Measurements from ENCODE around the gene COQ5. TPM values are rescaled to one million over a fixed set of nuclear protein-coding genes. Genes with fewer than 3 reads are reported as not detected.

The COQ5 gene
- polyA plus RNA-seq, 4 donors: 34.8 to 70.0 (median 64.7) TPM

- DNase-seq (ENCODE audit: low read depth in 4 of 4, low spot score in 3 of 4): no peak
Observed at GRCh38 chr12:120460157-120460556, 68.8 kb downstream of the COQ5 start.

DNA sequence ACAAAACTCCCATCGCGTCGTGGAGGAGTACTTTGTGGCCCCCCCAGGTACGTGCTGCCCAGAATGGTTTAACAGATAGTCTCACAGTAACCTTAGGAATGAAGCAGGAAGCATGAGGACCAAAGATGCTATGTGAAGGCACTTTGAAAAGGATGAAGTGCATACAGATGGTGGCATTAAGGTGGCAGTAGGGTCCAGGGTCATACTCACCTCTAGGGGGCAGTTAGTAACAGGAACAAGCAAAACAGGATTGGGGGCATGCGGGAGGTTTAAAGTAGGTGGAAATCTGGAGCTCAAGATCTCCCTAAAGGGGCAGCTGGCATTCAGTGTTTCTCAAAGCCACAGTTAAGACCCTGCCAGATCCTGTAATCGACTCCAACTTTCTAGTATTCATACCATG is 71.8 kb downstream of the COQ5 start:
- DNase-seq (ENCODE audit: low read depth in 4 of 4, low spot score in 3 of 4): no peak

GRCh38 chr12:120455302-120455701 is 73.7 kb downstream of the COQ5 start:
- no peak for DNase-seq (ENCODE audit: low read depth in 4 of 4, low spot score in 3 of 4)

DNA sequence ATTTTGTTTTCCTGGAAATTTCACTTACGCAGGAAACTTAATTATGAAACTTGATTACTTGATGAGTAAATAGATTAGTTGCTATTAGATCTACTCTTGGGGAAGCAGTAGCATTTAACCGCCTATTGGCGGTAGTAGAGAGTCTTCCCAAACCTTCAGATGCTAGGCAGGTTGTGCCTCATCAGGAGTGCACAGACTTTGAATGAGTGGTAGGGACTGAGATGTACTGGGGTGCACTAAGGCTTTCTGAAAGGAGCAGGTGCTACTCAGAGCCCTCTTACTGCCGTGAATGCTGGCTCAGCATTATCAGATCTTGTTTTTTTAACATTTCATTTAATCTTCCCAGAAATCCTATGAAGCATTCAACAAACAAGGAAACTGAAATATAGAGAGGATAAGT is 75.0 kb downstream of the COQ5 start:
- no peak for DNase-seq (ENCODE audit: low read depth in 4 of 4, low spot score in 3 of 4)

Other genes with a start within 250 kb of the COQ5 start
- gene RNU4-2, start 237.3 kb downstream of the COQ5 start, polyA plus RNA-seq (ENCODE audit: insufficient read length in 4 of 4): not detected
- gene RNU4-1, start 235.9 kb downstream of the COQ5 start, polyA plus RNA-seq (ENCODE audit: insufficient read length in 4 of 4): not detected
- gene SIRT4, start 226.8 kb downstream of the COQ5 start, polyA plus RNA-seq (ENCODE audit: insufficient read length in 4 of 4): 1 to 10 TPM; 3.3 to 4.6 (median 4.1) TPM
- gene PLA2G1B, start 201.4 kb downstream of the COQ5 start, polyA plus RNA-seq (ENCODE audit: insufficient read length in 4 of 4): under 1 TPM in 3 of 4 donors, not detected in 1; 0.33 to 0.59 (median 0.46) TPM
- 10 to 100 TPM in 3 of 4 donors, 1 to 10 TPM in 1; 8.9 to 30.0 (median 22.9) TPM for gene MSI1, start 160.0 kb downstream of the COQ5 start, polyA plus RNA-seq (ENCODE audit: insufficient read length in 4 of 4)
- 100 to 1,000 TPM; 177 to 336 (median 300) TPM for gene COX6A1, start 91.0 kb downstream of the COQ5 start, polyA plus RNA-seq (ENCODE audit: insufficient read length in 4 of 4)
- gene TRIAP1, start 82.8 kb downstream of the COQ5 start, polyA plus RNA-seq (ENCODE audit: insufficient read length in 4 of 4): 10 to 100 TPM; 28.0 to 48.6 (median 41.9) TPM
- gene GATC, start 82.7 kb downstream of the COQ5 start, polyA plus RNA-seq (ENCODE audit: insufficient read length in 4 of 4): 10 to 100 TPM; 23.5 to 36.0 (median 35.3) TPM
- gene SRSF9, start 59.4 kb downstream of the COQ5 start, polyA plus RNA-seq (ENCODE audit: insufficient read length in 4 of 4): 100 to 1,000 TPM; 165 to 255 (median 212) TPM
- 100 to 1,000 TPM; 450 to 544 (median 503) TPM for gene DYNLL1, start 33.0 kb downstream of the COQ5 start, polyA plus RNA-seq (ENCODE audit: insufficient read length in 4 of 4)
- 100 to 1,000 TPM; 167 to 293 (median 198) TPM for gene RNF10, start 5.2 kb upstream of the COQ5 start, polyA plus RNA-seq (ENCODE audit: insufficient read length in 4 of 4)
- gene POP5, start 52.2 kb upstream of the COQ5 start, polyA plus RNA-seq (ENCODE audit: insufficient read length in 4 of 4): 10 to 100 TPM; 32.9 to 57.6 (median 45.6) TPM
- 1 to 10 TPM; 2.3 to 6.6 (median 4.9) TPM for gene CABP1, start 111.5 kb upstream of the COQ5 start, polyA plus RNA-seq (ENCODE audit: insufficient read length in 4 of 4)
- 100 to 1,000 TPM; 119 to 199 (median 153) TPM for gene MLEC, start 158.0 kb upstream of the COQ5 start, polyA plus RNA-seq (ENCODE audit: insufficient read length in 4 of 4)
- 10 to 100 TPM; 35.3 to 73.6 (median 68.8) TPM for gene UNC119B, start 181.3 kb upstream of the COQ5 start, polyA plus RNA-seq (ENCODE audit: insufficient read length in 4 of 4)
- 10 to 100 TPM in 3 of 4 donors, 1 to 10 TPM in 1; 7.1 to 25.5 (median 15.8) TPM for gene ACADS, start 196.7 kb upstream of the COQ5 start, polyA plus RNA-seq (ENCODE audit: insufficient read length in 4 of 4)